HG02678 (cell line): ENCODE measurements around the gene VOPP1.
"Not testable (repeated sequence)": the region's sequence is repeated elsewhere in the genome, so short reads cannot be mapped to it uniquely, and the experiment has no call there.

Experiments used
- ATAC-seq: cut with Tn5 transposase; IDR thresholded peaks from one replicate; pipeline ENCODE4 v1.9.1; 2021; ENCODE audit warnings: mild to moderate bottlenecking, moderate library complexity; ENCODE audit not compliant: unreplicated experiment

VOPP1 gene

DNA sequence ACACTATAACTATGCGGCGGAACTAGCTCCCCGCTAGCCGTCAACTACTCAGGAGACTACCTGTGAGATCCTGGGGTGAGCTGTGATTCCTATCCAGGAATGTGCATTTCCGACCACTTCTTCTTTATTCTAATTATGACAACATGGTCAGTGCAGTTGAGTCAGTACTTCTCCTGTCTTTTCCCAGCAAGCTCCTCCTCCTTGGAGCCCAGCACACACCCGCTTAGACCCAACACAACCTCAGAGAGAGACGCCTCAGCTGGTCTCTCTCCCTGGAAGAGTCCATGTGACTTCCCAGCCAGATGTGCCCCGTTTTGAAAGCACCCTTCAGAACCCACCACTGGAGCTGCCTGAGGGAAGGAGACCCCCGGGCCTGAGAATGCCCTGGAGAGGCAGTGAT is 100.7 kb downstream of the VOPP1 start:
- not testable (repeated sequence) for ATAC-seq

DNA sequence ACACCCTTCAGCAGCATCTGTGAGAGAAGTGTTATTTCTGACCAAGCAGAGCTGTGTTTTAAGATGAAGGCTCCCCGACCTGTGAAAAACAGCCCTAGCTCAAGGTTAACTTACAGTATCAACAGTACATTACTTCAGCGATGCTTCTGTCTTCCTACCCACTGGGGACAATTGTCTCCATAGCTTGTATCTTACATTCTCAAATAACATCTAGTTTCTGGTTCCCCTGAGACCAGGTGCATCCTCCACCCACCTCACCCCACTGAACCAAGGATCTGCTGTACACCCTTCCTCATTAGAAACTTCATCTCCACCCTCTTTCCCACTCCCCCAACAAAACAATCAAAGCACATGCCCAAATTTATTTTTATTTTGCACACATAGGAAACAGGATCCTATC is 102.0 kb downstream of the VOPP1 start:
- ATAC-seq: no peak

DNA sequence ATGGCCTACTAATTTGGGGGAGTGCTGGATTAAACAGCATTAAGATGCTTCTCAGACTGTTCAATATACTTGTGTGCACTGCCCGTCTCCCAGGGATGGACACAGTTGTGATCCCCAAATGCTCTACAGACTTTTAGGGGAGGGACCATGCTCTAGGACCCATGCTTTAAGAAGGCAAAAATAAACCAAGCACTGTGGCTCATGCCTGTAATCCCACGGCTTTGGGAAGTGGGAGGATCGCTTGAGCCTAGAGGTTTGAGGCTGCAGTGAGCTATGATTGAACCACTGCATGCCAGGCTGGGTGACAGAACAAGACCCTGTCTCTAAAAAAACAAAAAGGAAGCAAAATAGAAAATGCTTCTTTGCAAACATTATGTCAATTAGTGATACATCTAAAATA is 102.6 kb downstream of the VOPP1 start:
- no peak for ATAC-seq

DNA sequence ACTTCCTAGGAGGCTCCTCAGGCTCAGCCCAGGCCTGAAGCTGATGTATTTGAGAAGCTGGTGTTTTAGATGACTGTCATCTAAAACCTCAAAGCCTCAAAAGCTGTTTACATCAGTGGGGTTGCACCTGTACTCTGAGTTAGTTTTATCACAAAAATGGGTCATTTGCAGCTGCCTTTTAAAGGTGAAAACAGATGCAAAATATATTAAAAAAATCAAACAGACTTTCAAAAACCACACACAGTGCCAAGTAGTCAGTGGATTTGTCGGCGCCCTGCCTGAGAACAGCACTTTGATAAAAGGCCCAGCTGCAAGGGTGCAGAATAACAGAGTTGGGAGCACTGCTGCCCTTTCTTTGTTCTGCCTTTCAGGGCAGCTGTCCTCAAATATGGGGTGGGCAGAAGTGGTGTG is 103.0 kb downstream of the VOPP1 start:
- no peak for ATAC-seq

DNA sequence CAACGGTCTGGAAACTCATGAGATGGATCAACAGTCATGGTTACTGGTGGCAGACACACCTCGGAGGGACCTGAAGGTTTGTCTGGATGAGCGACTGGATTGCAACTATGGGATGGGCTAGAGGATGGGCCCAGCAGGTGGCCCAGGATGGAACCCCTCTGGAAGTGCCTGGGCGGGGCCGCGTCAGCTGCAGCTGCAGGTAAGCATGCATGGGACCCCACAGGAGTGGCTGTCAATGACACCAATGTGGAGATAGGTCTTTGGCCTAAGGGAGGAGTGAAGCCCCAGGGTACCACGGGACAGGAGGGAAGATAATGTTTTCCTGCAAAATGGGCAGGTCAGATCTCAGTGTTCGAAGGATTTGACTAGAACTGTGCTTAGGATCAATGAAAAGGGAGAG is 103.8 kb downstream of the VOPP1 start:
- ATAC-seq: no peak

DNA sequence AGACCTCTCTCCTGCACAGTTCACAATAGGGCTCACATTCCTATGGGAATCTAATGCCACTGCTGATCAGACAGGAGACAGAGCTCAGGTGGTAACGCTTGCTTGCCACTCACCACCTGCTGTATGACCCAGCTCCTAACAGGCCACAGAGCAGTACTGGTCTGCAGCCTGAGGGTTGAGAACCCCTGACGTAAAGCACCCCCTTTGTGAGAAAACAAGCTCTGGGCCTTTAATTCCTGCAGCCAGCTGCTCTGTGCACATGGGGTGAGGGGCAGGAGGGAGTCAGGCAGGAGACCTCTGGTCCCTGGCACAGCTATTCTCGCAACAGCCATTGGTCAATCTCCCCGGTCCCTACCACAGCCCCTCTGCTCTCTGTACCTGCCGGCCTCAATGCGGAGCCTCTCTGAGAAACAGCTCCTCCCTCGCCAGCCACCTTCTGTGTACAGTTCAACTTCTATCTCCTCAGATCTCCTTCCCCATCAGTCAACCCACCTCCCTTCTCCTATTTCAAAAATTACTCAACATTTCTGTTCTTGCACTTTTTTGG is 105.2 kb downstream of the VOPP1 start:
- no peak for ATAC-seq

DNA sequence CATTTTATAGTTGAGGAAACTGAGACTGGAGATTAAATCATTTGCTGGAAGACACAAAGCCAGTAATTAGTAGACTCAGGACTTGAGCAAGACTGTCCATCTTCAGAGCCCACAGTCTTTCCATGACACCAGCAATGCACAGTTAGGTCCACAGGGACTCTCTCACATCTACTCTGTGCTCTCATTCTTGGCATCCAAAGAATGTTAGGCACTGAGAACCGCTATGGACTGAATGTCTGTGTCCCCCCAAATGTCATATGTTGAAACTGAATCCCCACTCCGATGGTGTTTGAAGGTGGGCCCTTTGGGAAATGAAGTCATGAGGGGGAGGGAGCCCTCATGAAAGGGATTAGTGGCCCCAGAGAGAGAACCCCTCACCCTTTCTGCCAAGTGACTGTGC is 106.6 kb downstream of the VOPP1 start:
- no peak for ATAC-seq

DNA sequence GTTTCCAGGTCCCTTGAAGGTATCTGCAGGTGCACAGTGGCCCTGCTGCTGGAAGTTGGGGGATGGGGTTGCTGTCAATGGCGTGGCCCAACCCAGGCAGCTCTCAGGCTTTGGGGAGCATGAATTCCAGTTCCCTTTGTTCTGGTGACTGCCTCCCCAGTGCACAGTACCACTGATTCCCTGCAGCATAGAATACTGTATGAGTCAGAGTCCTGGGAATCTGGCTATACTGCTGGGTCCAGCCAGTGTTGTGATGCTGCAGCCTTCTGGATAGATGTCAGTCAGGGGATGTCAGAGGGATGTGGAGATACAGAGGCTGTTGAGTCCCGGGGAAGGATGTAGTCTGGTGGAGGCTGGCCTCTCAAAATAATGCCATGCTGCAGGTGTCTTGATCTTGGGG is 107.9 kb downstream of the VOPP1 start:
- ATAC-seq: no peak

DNA sequence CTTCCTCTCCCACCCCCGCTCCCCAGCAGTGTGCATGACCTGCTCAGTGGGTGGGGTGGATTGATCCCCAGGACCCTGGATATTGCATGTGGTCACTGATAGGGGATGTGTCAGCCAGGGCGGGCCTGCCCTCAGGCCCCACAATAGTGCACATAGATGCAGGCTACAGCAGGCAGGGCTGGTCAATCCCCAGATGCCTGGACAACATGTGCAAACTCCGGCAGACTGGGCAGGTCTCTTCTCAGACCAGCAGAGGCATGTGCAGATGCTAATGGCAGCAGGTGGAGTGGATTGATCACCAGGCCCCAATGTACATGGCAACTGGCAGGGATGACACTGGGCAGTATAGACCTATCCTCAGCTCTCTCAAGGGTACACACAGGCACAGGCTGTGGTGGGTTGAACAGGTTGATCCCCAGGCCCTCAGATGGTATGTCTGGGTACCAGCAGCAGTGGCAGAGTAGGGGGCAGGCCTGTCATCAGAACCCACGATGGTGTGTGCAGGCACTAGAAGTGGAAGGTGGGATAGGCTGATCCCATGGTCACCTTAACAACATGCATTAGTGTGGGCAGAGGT is 108.5 kb downstream of the VOPP1 start:
- no peak for ATAC-seq

DNA sequence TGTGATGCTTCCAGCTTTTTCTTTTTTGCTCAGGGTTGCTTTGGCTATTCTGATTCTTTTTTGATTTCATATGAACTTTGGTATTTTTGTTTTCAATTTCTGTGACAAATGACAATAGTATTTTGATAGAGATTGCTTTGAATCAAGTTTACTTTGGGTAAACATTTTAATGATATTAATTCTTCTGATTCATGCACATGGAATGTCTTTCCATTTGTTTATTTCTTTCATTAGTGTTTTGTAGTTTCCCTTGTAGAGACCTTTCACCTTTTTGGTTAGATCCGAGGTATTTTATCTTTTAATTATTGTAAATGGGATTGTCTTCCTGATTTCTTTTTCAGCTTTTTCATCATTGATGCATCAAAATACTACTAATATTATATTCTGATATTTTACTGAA is 114.0 kb downstream of the VOPP1 start:
- ATAC-seq: no peak

DNA sequence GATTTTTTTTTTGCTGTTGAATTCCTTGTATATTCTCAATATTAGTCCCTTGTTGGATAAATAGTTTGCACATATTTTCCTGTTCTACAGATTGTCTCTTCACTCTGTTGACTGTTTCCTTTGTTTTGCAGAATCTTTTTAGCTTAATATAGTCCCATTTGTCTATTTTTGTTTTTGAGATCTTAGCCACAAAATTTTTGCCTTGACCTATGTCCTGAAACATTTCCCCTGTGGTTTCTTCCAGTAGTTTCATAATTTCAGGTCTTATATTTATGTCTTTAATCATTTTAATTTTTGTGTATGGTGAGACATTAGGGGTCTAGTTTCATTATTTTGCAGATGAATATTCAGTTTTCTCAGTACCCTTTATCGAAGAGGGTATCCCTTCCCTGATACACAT is 114.5 kb downstream of the VOPP1 start:
- no peak for ATAC-seq

DNA sequence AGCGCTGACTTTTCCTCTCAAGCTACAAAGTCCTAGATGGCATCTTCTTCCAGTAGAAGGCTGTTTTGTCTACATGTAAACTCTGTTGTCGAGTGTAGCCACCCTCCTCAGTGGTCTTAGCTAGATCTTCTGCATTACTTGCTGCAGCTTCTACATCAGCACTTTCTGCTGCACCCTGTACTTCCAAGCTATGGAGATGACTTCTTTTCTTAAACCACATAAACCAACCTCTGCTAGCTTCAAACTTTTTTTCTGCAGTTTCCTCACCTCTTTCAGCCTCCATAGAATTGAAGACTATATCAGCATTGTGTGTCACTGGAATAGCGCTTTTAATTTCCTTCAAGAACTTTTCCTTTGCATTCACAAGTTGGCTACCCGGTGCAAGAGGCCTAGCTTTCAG is 119.3 kb downstream of the VOPP1 start:
- ATAC-seq: no peak

DNA sequence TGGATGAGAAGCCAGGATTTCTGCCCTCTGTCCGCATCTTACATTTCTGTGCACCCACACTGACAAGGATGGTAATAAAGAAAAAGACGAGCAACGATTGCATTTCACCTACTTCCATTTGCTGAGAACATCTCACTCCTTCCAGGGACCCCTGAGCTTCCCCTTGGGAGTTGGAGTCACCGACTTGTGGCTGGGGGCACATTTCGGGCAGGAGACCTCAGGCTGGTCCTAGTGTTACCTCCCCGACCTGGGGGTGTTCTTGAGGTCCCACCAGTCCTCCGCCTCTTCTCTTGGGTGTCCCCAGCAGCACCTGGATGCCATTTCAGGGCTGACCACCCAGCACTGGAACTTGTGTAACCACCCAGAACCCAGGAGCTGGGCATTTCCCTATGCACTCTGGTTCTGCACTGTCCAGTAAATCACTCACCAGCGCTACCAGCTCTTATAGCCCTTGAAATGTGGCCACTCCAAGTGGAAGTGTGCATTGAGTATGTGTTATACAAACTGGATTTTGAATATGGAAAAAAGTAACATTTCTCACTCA is 122.2 kb downstream of the VOPP1 start:
- ATAC-seq: no peak

DNA sequence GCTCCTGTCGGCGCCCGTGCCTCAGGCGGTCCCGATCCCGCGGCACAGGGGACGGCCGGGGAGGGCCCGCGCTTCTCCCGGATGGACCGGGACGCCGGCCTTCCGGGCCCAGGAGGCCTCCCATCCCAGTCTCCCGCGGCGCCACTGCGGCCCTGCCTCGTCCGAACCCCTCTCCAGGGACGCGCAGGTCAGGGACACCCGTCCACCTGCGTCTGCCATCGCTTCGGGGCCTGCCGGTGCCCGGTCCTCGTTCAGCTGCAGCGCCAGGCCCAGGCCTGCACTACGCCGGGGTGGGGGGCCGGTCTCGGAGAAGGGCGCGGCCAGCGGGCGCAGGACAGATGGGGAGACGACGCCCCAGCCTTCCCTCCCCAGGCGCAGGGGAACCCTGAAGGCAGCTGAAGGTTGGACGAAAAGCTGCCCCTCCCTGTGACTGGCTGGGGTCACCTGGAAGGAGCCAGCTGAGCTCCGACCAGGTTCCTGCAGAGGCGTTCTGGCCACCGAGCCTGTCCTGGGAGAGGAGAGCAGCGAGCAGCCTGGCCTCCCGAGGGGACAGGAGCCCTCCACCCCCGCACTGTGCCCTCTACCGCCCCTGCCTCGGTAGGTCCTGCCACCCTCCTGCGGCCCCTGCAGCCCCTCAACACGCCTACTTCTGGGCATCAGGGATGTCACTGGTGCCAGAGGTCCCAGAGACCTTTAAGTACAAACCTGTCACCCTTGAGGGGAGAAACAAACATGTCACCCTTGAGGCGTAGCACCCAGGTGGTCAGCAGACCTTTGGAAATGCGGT is 122.9 kb downstream of the VOPP1 start:
- ATAC-seq: no peak

DNA sequence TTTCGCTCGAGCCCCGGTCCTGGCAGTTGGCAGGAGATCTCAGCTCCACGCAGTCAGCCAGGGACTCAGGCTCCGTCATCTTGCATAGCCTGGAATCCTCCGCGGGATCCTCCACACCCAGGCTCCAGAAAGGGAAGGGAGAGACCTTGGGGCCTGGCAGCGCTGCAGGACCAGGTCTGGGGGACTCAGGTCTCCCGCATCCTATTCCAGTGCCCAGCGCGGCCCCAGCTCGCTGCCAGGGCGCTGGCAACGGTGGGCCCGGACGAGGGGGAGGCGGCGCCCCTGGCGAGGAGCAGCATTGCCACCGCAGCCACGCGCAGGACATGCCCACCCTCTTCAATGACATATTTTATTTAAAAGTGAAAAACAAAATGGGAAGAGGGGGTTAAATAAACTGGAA is 123.8 kb downstream of the VOPP1 start:
- no peak for ATAC-seq

DNA sequence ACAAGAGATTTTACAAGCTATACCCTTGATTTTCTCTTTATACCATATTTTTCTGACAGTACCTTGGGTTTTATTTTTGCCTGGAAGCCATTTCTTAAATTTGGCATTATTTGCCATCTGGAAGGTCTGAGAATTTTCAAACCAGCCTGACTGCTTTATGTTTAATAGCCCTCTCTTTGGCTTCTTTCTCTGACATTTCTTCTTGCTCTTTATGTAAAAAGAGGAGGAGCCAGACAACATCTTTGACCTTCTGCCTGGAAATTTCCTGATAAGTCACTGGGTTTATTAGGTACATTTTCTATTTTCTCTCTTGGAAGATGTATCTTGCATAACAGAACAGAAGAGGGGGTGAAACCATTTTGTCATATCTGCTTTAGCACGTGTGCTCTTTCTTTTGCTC is 127.5 kb downstream of the VOPP1 start:
- no peak for ATAC-seq

DNA sequence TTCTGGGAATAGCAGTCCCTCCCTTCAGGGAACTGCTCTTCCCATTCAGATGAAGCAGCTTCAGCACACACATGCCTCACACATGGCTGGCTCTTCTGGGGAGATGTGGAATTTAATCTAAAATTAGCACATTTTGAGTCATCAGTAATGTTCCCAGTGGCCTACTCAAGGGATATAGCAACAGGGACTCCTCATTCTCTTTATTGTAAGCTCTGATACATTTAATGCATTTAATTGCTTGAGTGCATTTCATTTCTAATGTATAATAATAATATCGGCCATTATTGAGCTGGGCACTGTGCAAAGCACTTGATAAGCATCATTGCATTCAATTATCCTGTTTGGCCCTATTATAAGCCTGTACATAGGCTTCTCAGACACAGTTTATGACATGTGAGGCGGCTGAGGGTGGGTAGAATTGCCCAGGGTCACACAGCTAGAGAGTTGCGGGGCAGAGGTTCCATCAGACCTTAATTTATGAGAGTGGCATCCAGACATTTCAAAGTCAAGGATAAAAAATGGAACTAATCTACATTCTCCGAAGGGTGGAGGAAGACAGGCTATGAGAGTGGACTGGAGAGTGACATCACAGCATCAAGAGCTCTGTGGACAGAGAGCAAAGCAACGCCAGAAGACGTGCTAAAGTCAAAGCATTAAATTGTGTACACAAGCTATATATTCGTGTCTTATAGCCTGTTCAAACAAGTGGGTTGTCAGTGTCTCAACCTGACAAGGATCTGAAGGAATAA is 130.4 kb downstream of the VOPP1 start:
- ATAC-seq: no peak

DNA sequence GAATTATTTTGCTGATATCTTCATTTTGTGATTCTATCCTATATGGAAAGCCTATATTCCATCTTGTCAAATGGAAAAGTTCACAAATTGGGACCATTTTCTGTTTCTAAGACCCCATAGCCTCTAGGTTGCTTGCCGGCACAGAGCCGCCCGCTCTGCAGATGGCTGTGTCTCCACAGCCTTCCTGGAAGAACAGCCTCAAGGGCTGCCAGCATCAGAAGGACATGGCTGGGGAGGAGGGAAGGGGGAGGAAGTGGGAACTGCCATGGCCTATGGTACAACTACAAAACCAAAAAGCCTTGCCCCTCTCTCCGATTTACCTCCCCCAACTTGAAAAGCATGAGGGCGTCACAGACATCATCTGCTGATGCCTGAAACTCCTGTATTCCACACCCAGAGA is 131.3 kb downstream of the VOPP1 start:
- no peak for ATAC-seq

DNA sequence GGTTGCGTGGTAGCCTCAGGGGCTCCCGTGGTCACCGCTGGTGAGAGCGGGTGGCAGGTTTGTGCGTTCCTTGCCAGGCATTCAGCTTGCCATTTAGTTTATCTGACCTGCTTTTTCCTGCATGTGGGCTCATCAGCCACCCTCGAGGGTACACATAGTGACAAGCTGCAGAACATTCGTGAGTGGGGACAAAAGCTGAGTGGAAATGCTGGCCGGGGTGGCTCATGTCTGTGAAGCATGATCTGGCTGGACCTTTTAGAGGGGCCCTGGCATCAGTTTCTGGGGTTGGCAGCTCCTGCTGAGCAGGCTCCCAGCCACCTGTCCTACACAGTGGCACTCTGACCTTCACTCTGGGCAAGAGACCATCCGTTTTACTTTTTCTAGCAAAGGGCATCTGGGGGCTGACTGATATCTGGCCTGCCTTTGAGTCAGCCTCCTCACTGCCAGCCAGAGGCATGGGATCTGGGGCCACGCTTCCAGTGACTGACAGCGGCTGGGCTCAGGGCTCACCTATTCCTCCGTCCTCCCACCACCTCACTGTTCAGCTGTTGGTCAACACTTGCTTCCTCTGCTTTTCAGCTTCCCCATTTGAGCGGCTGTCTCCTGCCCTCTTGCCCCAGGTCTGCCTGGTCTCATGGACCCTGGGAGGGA is 132.1 kb downstream of the VOPP1 start:
- no peak for ATAC-seq

DNA sequence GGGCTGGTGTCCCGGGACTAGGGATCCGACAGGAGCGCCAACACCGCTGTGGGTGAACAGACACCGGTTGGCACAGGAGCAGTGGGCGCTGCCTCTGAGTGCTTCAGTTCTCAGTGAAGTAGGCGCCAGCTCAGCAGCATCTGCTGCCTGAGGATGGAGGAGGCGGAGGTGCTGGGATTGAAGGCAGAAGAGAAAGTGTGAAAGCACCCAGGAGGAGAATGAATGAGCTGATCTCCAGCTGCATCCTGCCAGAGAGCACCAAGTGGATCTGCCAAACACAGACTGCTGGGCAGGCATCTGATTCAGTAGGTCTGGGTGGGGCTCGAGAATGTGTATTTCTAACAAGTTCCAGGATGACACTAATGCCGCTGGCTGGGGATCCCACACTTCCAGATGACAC is 132.7 kb downstream of the VOPP1 start:
- no peak for ATAC-seq
